Pulmonary artery endothelial cell (primary cell): ENCODE results near the gene DNAH3. TPM values are rescaled to one million over a fixed set of nuclear protein-coding genes. Genes with fewer than 3 reads are reported as not detected.
"Not testable (repeated sequence)": the region's sequence is repeated elsewhere in the genome, so short reads cannot be mapped to it uniquely, and the experiment has no call there.

Experiments used
- DNase-seq: peaks from one replicate; pipeline ENCODE4 v3.0.0-alpha.2; 2011; ENCODE audit warnings: low read depth, low spot score
- total RNA-seq: library from RNA; depleted of rRNA; stranded (reverse); fragments of >200 nt; gene quantifications from 2 replicates; pipeline ENCODE4 v1.2.3, GENCODE V29; 2014

Gene DNAH3, protein sequence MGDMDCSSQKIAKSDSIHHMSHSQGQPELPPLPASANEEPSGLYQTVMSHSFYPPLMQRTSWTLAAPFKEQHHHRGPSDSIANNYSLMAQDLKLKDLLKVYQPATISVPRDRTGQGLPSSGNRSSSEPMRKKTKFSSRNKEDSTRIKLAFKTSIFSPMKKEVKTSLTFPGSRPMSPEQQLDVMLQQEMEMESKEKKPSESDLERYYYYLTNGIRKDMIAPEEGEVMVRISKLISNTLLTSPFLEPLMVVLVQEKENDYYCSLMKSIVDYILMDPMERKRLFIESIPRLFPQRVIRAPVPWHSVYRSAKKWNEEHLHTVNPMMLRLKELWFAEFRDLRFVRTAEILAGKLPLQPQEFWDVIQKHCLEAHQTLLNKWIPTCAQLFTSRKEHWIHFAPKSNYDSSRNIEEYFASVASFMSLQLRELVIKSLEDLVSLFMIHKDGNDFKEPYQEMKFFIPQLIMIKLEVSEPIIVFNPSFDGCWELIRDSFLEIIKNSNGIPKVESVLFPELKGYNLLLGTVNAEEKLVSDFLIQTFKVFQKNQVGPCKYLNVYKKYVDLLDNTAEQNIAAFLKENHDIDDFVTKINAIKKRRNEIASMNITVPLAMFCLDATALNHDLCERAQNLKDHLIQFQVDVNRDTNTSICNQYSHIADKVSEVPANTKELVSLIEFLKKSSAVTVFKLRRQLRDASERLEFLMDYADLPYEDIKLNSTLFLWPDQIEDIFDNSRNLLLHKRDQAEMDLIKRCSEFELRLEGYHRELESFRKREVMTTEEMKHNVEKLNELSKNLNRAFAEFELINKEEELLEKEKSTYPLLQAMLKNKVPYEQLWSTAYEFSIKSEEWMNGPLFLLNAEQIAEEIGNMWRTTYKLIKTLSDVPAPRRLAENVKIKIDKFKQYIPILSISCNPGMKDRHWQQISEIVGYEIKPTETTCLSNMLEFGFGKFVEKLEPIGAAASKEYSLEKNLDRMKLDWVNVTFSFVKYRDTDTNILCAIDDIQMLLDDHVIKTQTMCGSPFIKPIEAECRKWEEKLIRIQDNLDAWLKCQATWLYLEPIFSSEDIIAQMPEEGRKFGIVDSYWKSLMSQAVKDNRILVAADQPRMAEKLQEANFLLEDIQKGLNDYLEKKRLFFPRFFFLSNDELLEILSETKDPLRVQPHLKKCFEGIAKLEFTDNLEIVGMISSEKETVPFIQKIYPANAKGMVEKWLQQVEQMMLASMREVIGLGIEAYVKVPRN (N-terminal part only)
- total RNA-seq, result under 0.01 TPM in 1 of 2 replicates, not detected in the other

DNA sequence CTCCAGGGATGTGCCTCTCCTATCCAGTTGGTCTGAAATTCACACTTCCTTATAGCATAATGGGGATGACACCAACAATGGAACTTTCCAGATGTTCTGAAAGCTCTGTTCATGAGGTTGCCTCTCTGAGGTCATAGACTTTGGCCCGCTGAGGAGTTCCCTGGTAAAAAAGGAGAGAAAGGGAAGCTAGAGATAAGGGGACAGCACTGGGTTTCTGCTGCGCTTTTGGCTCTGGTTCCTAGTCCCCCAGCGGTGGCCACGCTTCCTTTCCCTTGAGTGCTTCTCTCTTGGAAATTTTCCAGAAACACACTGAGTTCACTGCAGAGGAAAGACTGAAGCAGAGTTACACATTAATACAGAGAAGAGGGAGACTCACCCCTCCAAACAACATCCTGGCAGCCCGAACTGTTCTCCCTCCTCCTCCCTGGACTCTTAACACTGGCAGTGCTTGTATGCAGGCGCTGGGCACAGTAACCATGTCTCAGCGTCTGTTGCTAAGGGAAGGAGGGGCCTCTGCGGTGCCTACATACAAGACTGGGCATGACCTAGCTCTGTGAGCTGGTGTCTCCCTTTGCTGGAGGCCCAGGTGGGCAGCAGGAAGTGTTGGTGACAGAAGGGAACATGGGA lies at the start of gene DNAH3:
TSS of gene DNAH3 (minus strand) at position 472 of the 627 bp plus-strand sequence. CDS start 527 bp downstream, outside the sequence.
- no peak for DNase-seq

DNA sequence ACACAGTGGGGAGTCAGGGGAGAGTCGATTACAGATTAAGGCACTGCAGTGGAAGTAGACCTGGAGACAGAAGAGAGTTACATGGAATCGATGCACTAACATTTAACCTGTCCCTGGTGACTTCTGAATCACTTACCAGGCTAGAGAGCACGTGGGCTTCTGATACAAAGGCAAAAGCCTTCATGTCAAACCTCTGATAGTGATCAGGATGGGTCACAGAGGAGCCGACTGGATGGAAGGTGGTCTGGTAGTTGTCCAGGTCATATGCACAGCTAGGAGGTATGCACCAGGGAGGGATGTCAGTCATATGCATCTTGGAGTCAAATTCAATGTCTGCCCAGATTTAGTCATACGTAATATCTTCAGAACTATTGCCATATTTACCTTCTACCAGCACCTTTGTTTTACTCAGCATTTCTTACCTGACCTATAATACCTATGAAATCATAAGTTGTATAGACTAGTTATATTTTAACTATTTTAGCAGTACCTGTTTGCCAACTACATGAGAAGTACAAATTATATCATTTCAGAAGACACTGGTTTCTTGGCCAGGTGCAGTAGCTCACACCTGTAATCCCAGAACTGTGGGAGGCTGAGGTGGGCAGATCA lies 49.1 kb upstream of the DNAH3 start:
- DNase-seq, result no peak

DNA sequence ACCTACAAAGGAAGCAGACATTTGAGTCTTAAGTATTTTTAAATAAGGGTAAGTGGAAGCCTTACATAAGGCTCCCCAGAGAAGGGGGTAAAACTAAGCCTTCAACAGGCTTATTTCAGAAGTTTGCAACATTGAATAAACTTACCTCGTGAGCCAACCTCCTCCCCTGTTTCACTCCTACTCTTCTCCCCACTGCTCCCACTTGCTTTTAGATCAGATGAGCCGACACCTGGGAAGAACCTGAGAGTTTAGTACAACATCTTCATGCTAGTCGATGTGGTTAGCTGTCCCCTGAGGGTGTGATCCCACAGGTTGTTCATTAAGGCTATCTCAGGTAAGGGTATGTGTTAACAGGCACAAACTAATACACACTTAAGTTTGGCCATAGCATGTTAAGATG lies 47.0 kb upstream of the DNAH3 start:
- DNase-seq, result no peak

DNA sequence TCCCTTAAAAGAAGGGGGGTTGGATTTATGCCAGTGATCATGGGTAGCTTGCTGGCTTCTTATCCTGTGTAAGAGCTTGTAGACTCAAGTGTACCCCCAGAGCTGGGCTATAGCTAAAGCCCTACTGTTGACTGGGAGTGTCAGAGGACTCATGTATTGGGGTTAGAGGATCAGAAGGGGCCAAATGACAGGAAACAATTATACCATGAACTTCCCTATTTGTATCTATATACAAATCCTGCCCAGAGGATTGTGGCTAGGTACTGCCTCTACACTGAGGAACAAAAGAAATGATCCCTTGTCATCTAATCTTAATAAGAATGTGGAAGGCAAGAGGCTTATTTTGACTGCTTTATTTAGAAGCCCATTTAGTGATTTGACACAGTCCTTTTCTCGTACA lies 46.5 kb upstream of the DNAH3 start:
- no peak for DNase-seq

DNA sequence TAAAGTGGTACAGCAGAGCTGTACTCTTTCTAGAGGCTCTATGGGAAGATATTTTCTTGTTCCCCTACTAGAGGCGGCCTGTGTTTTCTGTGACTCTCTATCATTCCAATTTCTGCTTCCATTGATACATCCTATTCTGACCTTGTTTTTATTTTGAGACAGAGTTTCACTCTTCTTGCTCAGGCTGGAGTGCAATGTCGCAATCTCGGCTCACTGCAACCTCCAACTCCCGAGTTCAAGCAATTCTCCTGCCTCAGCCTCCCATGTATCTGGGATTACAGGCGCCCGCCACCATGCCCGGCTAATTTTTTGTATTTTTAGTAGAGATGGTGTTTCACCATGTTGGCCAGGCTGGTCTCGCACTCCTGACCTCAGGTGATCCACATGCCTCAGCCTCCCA lies 44.7 kb upstream of the DNAH3 start:
- DNase-seq, result not testable (repeated sequence)

DNA sequence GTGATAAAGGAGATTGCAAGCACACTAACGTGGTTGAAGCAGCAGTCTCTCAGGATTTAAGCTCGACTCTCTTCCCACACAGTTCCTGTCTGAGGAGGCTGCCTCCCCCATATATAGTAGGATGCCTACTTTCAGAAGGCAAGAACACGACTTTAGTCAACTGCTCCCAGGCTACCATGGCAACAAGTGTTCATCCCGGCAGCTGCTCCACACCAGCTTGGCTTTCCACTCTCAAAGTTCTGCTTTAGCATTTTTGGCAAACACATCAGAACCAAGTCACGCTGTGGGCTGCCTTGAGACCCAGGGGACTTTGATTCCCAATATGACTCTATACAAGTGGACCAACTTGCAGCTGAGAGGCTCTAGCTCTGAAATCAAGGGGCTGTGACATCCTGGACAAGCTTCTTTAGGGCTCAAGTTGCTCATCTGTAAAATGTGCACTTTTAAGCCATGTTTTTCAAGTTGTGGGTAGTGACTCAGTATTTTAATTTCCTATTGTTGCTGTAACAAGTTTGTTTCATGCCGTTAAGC lies 44.2 kb upstream of the DNAH3 start:
- DNase-seq, result no peak

DNA sequence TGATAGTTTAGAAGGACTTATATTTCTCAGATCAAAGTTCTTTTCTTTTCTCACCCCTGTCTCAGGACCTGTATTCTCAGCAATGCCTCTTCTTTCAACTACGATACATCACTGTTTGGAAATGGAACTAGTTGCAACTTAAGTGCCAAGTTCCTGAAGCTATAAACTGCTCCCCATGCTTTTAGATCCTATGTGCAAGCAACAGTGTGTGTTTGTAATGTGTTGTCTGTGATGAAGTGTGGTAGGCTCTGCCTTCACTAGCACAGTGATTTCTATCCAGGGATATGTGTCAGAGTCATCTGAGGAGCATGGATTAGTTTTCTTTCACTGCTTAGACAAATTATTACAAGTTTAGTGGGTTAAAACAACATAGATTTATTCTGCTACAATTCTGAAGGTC lies 42.3 kb upstream of the DNAH3 start:
- DNase-seq, result no peak

DNA sequence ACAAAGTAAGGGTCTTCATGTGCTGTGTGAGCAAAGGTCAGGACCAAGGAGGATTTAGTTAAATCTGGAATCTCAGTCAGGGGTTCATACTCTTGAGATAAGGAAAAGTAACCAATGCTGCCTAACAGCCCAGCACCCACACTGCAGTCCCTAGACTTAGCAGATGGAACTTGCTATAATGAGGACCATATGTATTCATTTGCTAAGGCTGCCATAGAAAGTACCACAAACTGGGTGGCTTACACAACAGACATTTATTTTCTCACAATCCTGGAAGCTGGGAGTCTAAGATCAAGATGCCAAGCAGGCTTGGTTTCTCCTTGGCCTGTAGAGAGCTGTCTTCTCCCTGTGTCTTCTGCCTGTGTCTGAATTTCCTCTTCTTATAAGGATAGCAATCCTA lies 40.0 kb upstream of the DNAH3 start:
- no peak for DNase-seq

DNA sequence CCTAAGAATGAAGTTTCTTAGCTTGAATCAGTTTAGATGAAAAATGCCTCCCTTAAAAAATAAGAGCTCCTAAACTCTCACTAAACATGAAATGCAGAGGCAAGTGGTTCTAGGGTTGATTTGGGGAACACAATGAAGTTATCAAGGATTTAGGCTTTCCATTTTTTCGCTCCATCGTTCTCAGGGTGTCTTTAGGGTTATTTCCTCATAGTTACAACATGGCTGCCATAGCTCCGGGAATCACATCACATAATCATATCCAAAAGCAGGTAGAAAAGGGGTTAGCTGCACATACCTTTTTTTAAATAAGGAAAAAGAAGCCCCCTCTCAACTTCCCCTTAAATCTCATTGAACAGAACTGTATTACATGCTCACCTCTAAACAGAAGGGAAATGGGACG lies 39.4 kb upstream of the DNAH3 start:
- DNase-seq, result no peak

DNA sequence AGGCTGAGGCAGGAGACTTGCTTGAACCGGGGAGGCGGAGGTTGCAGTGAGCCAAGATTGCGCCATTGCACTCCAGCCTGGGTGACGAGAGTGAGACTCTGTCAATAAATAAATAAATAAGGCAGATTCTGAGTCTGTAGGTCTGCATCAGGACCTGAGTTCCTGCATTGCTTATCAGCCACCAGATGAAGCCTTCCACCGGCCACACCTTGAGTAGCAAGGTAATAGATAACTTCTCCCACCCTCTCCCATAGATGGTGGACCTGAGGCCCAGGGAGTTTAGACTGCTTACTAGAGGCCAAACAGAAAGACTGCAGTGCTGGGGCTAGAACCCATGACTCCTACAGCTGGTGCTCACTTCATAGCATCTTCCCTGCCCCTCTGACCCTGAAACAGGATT lies 38.7 kb upstream of the DNAH3 start:
- DNase-seq, result no peak

DNA sequence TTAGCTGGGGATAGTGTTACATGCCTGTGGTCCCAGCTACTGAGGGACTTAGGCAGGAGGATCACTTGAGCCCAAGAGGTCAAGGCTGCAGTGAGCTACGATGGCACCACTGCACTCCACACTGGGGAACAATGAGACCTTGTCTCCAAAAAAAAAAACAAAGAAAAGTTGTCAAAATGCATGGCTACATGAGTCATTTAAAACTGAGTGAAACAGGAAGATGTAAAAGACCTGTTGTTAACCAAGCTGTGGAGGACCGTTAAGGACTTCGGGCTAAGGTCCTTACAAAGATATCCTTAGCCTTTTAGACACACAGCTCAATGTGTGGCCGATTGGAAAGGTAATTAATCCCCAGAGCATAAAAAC lies 35.7 kb upstream of the DNAH3 start:
- no peak for DNase-seq

DNA sequence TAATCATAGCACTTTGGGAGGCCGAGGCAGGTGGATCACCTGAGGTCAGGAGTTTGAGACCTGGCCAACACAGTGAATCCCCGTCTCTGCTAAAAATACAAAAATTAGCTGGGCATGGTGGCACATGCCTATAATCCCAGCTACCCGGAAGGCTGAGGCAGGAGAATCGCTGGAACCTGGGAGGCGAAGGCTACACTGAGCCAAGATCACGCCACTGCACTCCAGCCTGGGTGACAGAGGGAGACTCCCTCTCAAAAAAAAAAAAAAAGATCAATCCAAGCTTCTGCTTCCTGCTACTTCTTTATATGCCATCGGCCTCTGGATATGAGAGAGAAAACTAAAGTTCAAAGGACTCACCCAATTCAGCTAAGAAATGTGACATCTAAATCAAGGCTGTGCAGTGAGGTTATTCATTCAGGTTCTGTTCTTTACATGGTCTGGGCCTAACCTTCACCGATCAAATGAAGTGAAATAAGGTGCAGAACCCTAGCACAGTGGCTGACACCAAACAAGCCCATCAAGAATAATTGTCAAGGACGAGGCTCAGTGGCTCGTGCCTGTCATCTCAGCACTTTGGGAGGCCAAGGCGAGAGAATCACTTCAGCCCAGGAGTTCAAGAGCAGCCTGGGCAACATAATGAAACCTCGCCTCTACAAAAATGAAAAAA lies 35.1 kb upstream of the DNAH3 start:
- no peak for DNase-seq

DNA sequence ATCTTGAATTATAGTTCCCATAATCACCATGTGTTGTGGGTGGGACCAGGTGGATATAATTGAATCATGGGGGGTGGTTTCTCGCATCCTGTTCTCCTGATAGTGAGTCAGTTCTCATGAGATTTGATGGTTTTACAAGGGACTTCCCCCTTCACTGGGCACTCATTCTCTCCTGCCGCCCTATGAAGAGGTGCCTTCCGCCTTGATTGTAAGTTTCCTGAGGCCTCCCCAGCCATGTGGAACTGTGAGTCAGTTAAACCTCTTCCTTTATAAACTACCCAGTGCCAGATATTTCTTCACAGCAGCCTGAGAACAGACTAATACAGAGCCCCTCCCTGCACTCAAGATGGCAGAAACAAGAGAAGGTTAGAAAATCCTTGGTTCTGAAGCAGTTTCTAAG lies 34.2 kb upstream of the DNAH3 start:
- no peak for DNase-seq

DNA sequence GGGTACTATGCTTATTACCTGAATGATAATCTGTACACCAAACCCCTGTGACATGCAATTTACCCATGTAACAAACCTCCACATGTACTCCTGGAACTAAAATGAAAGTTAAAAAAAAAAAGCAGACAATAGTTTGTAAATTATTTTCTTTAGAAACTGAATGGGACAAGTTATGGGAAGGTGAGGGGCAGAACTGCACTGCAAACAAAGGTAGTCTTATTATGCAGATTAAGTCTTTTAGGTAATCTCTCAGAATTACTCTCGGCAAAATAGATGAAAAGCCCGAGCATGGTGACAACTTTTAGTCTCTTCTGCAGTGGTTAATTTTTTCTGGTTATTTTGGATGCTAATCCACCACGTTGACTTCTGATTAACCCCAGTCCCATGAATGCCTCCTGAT lies 33.3 kb upstream of the DNAH3 start:
- no peak for DNase-seq

DNA sequence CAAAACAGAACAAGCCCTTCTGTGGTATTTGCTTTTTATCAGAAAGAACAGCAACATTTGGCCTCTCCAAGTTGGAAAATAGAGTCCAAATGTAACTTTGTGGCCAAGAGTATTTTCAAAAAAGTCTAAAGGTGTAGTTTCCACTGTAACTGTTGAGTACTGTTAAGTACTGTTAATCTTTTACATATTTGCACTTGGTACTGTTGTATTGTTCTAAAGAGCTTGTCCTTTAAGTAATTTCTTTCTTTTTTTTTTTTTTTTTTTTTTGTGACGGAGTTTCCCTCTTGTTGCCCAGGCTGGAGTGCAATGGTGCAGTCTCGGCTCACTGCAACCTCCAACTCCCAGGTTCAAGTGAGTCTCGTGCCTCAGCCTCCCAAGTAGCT lies 29.3 kb upstream of the DNAH3 start:
- DNase-seq, result no peak

DNA sequence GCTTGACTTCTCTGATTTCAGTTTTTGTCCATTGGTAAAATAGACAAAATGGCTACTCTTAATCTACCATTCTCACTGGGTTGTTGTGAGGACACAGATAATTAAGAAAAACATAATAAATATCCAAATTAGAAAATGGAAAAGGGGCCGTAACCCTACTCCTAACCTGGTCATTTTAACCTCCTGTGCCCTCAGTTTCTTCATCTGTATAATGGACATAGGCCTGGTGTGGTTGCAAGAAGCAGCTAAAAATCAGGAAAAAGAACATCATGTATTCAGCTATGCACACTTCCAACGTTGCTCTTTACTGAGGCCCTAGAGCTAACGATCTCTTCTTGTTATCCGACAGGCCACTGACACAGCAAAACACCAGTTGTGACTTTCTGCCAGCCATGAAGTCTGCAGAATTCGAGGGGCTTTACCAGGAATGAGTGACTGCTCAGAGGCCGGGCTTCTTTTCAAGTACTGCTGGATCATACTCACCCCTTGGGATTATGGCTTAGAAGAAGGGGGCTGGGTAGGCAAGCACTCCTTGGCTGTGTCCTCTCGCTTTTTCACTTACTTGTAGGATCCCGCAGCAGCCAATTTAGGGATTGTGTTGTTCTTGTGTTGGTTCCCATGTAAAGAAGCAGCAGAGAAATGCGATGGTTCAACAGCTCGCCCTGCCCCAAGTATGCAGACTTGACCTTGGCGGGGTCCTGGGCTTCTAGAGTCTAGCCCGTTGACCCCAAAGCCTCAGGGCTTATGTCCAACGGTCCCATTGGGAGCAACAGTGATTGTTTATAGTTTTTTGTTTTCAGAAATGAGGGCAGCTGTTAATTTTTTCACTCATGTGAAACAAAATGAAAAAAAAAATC lies 28.7 kb upstream of the DNAH3 start:
- DNase-seq, result no peak

DNA sequence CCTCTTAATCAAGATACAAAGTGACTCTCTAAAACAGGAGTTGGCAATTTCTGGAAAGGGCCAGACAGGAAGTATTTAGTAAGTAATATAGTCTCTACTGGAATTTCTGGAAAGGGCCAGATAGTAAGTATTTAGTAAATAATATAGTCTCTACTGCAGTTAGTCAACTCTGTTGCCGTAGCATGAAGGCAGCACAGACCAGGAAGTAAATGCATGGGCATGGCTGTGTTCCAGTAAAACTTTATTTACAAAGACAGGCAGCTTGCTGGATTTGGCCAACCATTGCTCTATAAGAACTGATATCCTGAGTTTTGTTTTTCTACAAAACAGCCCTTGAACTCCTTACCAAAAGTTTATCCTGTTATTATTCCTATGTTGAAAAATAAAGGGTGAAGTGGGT lies 24.8 kb upstream of the DNAH3 start:
- no peak for DNase-seq

DNA sequence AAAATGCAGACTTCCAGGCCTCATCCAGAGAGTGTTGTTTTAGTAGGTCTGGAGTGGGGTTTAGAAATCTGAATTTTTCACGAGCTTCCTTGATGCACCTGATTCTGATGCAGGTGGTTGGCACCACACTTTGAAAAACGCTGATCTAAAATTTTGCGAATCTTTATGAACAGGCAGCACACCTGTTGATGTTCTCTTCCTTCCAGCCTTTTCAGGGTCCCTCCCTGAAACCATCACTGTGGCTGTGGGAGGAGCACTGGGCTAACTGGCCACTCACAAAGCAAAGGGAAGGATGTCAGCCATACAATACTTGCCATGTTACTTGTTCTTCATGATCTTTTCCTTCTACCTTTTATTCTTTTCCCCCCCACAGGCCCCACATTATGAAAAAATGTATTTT lies 22.0 kb upstream of the DNAH3 start:
- no peak for DNase-seq

DNA sequence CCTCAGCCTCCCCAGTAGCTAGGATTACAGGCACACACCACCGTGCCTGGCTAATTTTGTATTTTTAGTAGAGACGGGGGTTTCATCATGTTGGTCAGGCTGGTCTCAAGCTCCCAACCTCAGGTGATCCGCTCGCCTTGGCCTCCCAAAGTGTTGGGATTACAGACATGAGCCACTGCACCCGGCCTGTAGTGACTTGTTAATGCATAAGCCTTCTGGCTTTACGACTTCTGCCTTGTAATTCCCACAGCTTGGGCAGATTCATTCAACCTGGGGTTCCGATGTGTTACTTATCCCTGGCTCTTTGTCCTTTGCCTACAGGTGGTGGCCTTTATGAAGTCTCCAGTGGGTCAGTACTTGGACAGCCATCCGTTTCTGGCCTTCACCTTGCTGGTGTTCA lies 19.5 kb upstream of the DNAH3 start:
- not testable (repeated sequence) for DNase-seq
